ENCODE data around the gene PHF13.

GRCh38 chr1:6635161-6635909 lies 21.8 kb downstream of the PHF13 start:
- TF ChIP-seq CTCF (IDR thresholded peaks at IDR 0.05; ENCODE audit: low read length) = no peak
- TF ChIP-seq EZH2 (IDR thresholded peaks at IDR 0.05; ENCODE audit: borderline replicate concordance, low read length) = no peak

Data from OCI-LY1 (cell line).